Stimulated activated CD4-positive, alpha-beta T cell treated with anti-CD3 and anti-CD28 coated beads, Interleukin-12 subunit alpha, Interleukin-12 subunit beta, amount 100 ng/mL, for 4 hours (primary cell): ENCODE data around the gene WIPF3.
"Not testable (repeated sequence)": the region's sequence is repeated elsewhere in the genome, so short reads cannot be mapped to it uniquely, and the experiment has no call there.

ENCODE experiments used
- DNase-seq: peaks from one replicate; pipeline ENCODE4 v3.0.0-alpha.2; 2020

The WIPF3 gene

DNA sequence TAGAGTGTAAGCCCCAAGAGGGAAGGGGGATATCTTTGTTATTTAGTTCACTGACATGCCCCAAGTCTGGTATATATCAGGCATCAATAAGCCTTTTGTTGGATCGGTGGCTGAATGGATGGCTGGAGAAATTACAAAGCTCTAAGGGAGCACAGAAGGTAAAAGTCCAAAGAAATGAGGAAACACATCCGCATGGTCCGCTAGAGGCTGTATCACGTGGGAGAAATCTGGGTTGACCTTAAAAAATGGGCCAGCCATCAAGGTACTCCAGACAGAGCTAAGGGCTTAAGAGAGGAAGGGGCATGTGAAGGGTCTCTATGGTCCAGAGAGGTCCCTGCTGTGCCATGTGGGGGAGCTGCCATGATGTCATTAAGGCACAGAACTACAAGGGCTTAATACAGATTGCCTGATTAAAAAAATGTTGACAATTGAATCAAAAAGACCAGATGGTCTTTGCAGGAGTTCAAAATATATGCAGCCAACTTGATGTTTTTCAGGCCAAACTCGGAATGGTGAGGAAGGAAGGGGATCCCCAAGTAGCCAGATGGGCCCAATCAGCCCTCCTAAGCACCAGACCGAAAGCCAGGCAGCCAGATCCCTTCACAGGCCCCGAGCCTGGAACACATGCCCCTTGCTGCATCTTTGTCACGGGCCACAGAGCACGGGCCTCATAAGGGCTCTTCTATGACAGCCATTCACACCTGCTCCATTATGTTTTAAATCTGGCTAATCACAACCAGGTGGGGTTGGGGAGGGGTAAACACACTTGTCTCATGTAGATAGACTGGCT, 151.4 kb downstream of the WIPF3 start:
- DNase-seq = no peak

DNA sequence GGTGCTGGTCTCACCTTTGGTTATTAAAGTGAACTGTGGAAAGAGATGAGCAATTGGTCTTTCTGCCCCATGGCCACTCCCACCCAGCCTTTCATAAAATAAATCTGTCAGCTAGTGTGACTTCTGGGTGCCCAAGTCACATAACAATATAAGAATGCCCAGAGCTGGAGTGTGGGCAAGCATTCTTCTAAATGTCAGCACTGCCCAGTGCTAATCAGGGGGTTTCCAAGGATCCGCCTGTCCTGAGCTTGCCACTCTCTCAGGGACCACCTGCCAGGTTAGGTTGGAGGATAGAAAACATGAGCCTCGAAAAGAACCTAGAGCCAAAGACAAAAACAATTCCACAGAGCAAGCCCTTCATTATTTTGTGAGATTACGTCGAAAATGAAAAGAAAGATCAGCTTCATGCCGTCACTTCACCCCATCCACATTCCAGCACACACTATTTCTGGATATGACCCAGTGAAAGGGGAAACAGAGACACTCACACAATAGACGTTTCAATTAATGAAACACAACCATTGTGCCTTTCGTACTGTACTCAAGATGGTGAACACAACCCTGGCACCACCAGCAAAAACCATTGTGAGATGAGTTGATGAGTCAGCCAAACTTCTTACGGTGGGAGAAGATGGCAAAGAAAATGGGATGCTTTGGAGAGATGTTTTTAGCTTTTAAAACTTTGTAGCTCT, 152.5 kb downstream of the WIPF3 start:
- no peak for DNase-seq

DNA sequence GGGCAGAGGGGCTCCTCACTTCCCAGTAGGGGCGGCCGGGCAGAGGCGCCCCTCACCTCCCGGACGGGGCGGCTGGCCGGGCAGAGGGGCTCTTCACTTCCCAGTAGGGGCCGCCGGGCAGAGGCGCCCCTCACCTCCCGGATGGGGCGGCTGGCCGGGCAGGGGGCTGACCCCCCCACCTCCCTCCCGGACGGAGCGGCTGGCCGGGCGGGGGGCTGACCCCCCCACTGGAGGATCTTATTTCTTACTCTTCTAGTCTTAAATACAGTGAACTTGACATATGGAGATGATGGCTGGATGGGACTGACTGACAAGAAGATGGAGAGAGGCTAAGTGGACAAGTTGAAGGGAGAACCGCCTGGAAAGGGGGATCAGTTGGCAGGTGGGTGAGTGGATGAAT, 155.3 kb downstream of the WIPF3 start:
- not testable (repeated sequence) for DNase-seq

- no peak for DNase-seq
These were observed 155.7 kb downstream of the WIPF3 start for GRCh38 chr7:29962035-29962434.

DNA sequence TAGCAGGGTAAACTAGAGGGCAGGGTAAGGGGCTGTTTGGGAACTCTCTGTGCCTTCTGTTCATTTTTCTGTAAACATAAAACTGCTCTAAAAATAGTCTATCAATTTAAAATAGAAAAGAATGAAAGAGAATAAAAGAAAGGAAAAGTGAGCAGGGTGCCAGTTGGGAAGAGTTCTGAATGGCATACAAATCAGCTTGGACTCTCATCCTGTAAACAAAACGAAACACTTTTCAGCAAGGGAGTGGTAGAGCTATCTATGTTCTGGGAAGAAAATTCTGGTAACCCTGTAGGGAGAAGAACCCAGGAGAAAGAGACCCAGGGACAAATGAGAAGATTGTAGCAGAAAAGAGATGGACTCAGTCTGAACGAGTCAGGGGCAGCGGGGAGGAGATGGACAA, 158.7 kb downstream of the WIPF3 start:
- DNase-seq = no peak
